ENCODE results near the gene CHST5. TPM values are rescaled to one million over a fixed set of nuclear protein-coding genes. Genes with fewer than 3 reads are reported as not detected.

The CHST5 gene
- total RNA-seq, 2 experiments from 2014 or later, result 0.06 TPM; not detected in 1

GRCh38 chr16:75479421-75479990, 56.4 kb downstream of the CHST5 start:
- POLR2A ChIA-PET, result no interaction called here
- Mint-ChIP-seq H3K27ac (no peak overlapping the region), H3K27me3 (peaks cover 6% of the 10 kb centered on the region), H3K4me3 (no peak overlapping the region), H3K9me3 (no peaks in the 10 kb centered on the region), H3K4me1 (peaks cover 2% of the 10 kb centered on the region), H3K36me3 (ENCODE audit: low read depth) (no peaks in the 10 kb centered on the region)
- CTCF ChIA-PET, result no interaction called here
- DNase-seq, result no peak

Other genes starting within 250 kb of the CHST5 start
- 10 to 100 TPM; 42.4 to 43.7 TPM for gene CFDP1, start 102.6 kb downstream of the CHST5 start, total RNA-seq
- 10 to 100 TPM; 35.1 to 36.3 TPM for gene TMEM170A, start 71.4 kb downstream of the CHST5 start, total RNA-seq
- not detected for gene CHST6, start 40.7 kb downstream of the CHST5 start, total RNA-seq
- 1 to 10 TPM; 1.9 to 2.2 TPM for gene TMEM231, start 20.1 kb upstream of the CHST5 start, total RNA-seq
- 10 to 100 TPM; 60.7 to 66.2 TPM for gene GABARAPL2, start 30.3 kb upstream of the CHST5 start, total RNA-seq
- 10 to 100 TPM; 60.3 to 66.1 TPM for gene ADAT1, start 87.2 kb upstream of the CHST5 start, total RNA-seq
- 100 to 1,000 TPM; 185 to 207 TPM for gene KARS1, start 111.6 kb upstream of the CHST5 start, total RNA-seq
- gene TERF2IP, start 111.7 kb upstream of the CHST5 start, total RNA-seq, result 10 to 100 TPM; 69.2 to 70.1 TPM
- not detected for gene CPHXL2, start 140.9 kb upstream of the CHST5 start, total RNA-seq
- not detected for gene DUXB, start 165.4 kb upstream of the CHST5 start, total RNA-seq
- gene CPHXL, start 190.4 kb upstream of the CHST5 start, total RNA-seq, result not detected

Measured in activated CD4-positive, alpha-beta T cell treated with anti-CD3 and anti-CD28 coated beads, Interleukin-2, amount 10 ng/mL, durations not matched to agents 7 days and 5 days (primary cell).